Lower leg skin (tissue), 3 donors: ENCODE results near the gene KNL1.

ENCODE experiments used
- POLR2A ChIP-seq, 2 donors: fragments of 450-650 bp; IDR thresholded peaks; one replicate each; pipeline ENCODE4 v1.6.1; 2016 to 2017; ENCODE audit warnings: antibody characterized with exemption in 2 of 2, mild to moderate bottlenecking in 1 of 2, moderate library complexity in 1 of 2
- TF ChIP-seq, protein P1 (sequence below), 3 donors: fragments of 450-650 bp; IDR thresholded peaks; one replicate each; pipeline ENCODE4 v1.5.1; 2016; ENCODE audit warnings: antibody characterized with exemption in 3 of 3, mild to moderate bottlenecking in 3 of 3, moderate library complexity in 2 of 3

- TF ChIP-seq, protein P1, sequence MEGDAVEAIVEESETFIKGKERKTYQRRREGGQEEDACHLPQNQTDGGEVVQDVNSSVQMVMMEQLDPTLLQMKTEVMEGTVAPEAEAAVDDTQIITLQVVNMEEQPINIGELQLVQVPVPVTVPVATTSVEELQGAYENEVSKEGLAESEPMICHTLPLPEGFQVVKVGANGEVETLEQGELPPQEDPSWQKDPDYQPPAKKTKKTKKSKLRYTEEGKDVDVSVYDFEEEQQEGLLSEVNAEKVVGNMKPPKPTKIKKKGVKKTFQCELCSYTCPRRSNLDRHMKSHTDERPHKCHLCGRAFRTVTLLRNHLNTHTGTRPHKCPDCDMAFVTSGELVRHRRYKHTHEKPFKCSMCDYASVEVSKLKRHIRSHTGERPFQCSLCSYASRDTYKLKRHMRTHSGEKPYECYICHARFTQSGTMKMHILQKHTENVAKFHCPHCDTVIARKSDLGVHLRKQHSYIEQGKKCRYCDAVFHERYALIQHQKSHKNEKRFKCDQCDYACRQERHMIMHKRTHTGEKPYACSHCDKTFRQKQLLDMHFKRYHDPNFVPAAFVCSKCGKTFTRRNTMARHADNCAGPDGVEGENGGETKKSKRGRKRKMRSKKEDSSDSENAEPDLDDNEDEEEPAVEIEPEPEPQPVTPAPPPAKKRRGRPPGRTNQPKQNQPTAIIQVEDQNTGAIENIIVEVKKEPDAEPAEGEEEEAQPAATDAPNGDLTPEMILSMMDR (IDR thresholded peaks at IDR 0.05) = no peak
- TF ChIP-seq POLR2A (IDR thresholded peaks at IDR 0.05) = no peak
Observed at GRCh38 chr15:40563426-40563825, 30.6 kb upstream of the KNL1 start.
